WTC11 (cell line): Measurements from ENCODE around the gene CHSY3.

ENCODE experiments used
- CREB1 ChIP-seq: sonication (generic); formaldehyde crosslinking; IDR thresholded peaks from 2 replicates; pipeline ENCODE4 v1.8.0; 2023; ENCODE audit warnings: mild to moderate bottlenecking, missing genetic modification reagents
- CTCF ChIP-seq: fragments of 200-600 bp; IDR thresholded peaks from 2 replicates; pipeline ENCODE4 v1.8.0; 2022; ENCODE audit warnings: antibody characterized with exemption
- FOXK1 ChIP-seq: sonication (generic); formaldehyde crosslinking; IDR thresholded peaks from 2 replicates; pipeline ENCODE4 v1.8.0; 2022; ENCODE audit warnings: mild to moderate bottlenecking, moderate library complexity, missing genetic modification reagents
- GABPB1 ChIP-seq: sonication (generic); formaldehyde crosslinking; IDR thresholded peaks from 2 replicates; pipeline ENCODE4 v1.8.1; 2023; ENCODE audit warnings: mild to moderate bottlenecking, missing genetic modification reagents
- HMGXB4 ChIP-seq: sonication (generic); formaldehyde crosslinking; IDR thresholded peaks from 2 replicates; pipeline ENCODE4 v1.8.1; 2023; ENCODE audit warnings: mild to moderate bottlenecking, moderate library complexity, missing genetic modification reagents
- MAX ChIP-seq: sonication (generic); formaldehyde crosslinking; IDR thresholded peaks from 2 replicates; pipeline ENCODE4 v1.8.0; 2022; ENCODE audit warnings: mild to moderate bottlenecking, missing genetic modification reagents
- MXD4 ChIP-seq: fragments of 250-450 bp; sonication (Bioruptor Pico); IDR thresholded peaks from 2 replicates; pipeline ENCODE4 v1.8.0; 2021; ENCODE audit warnings: mild to moderate bottlenecking, moderate library complexity, borderline replicate concordance
- SOX15 ChIP-seq: fragments of 250-450 bp; sonication (Bioruptor Pico); IDR thresholded peaks from 2 replicates; pipeline ENCODE4 v1.9.0; 2021; ENCODE audit warnings: mild to moderate bottlenecking
- USF1 ChIP-seq: sonication (generic); formaldehyde crosslinking; IDR thresholded peaks from 2 replicates; pipeline ENCODE4 v1.8.0; 2022; ENCODE audit warnings: mild to moderate bottlenecking, missing genetic modification reagents
- USF2 ChIP-seq: sonication (generic); formaldehyde crosslinking; IDR thresholded peaks from 2 replicates; pipeline ENCODE4 v1.8.1; 2023; ENCODE audit warnings: mild to moderate bottlenecking, missing genetic modification reagents, moderate library complexity
- ZBTB21 ChIP-seq: sonication (generic); formaldehyde crosslinking; IDR thresholded peaks from 2 replicates; pipeline ENCODE4 v1.8.1; 2023; ENCODE audit warnings: mild to moderate bottlenecking, missing genetic modification reagents, borderline replicate concordance
- ZNF121 ChIP-seq: sonication (generic); formaldehyde crosslinking; IDR thresholded peaks from 2 replicates; pipeline ENCODE4 v1.8.0; 2023; ENCODE audit warnings: missing genetic modification reagents
- ZNF263 ChIP-seq: sonication (generic); formaldehyde crosslinking; IDR thresholded peaks from 2 replicates; pipeline ENCODE4 v1.8.1; 2022; ENCODE audit warnings: low read depth, mild to moderate bottlenecking, moderate library complexity, missing genetic modification reagents

- TF ChIP-seq SOX15 (CRISPR knock-in tag) (no peak), ZNF263 (no peak), CTCF (no peak), USF1 (CRISPR knock-in tag) (no peak), CREB1 (CRISPR knock-in tag) (no peak), FOXK1 (CRISPR knock-in tag) (no peak), GABPB1 (CRISPR knock-in tag) (no peak), ZBTB21 (CRISPR knock-in tag) (no peak), USF2 (no peak), MXD4 (CRISPR knock-in tag) (no peak), ZNF121 (no peak), MAX (CRISPR knock-in tag) (no peak), HMGXB4 (CRISPR knock-in tag) (no peak)
These were observed 19.9 kb upstream of the CHSY3 start for GRCh38 chr5:129884322-129884721.
